ENCODE measurements around the gene HEATR3.

HEATR3 gene

GRCh38 chr16:50058091-50058771 lies 7.5 kb upstream of the HEATR3 start:
- DNase-seq: no peak

GRCh38 chr16:50059111-50059510 lies 6.7 kb upstream of the HEATR3 start:
- no peak for DNase-seq

- DNase-seq: no peak
Observed at GRCh38 chr16:50059669-50060068, 6.1 kb upstream of the HEATR3 start.

GRCh38 chr16:50061326-50061725 lies 4.4 kb upstream of the HEATR3 start:
- DNase-seq: no peak

- DNase-seq: no peak
Observed at GRCh38 chr16:50065241-50065623, 538 bp upstream of the HEATR3 start.

GRCh38 chr16:50066482-50067289 lies 916 bp downstream of the HEATR3 start:
- DNase-seq: no peak

- no peak for DNase-seq
Observed at GRCh38 chr16:50067290-50067853, 1.6 kb downstream of the HEATR3 start.

- no peak for DNase-seq
Observed at GRCh38 chr16:50068550-50068949, 2.8 kb downstream of the HEATR3 start.

GRCh38 chr16:50069060-50069459 lies 3.3 kb downstream of the HEATR3 start:
- DNase-seq: no peak

- DNase-seq: no peak
Observed at GRCh38 chr16:50071075-50071671, 5.4 kb downstream of the HEATR3 start.

- DNase-seq: no peak
Observed at GRCh38 chr16:50072730-50073129, 7.0 kb downstream of the HEATR3 start.

GRCh38 chr16:50079397-50080140 lies 13.8 kb downstream of the HEATR3 start:
- no peak for DNase-seq

- DNase-seq: no peak
Observed at GRCh38 chr16:50081428-50082018, 15.8 kb downstream of the HEATR3 start.

GRCh38 chr16:50083996-50084395 lies 18.2 kb downstream of the HEATR3 start:
- DNase-seq: no peak

GRCh38 chr16:50086176-50086575 lies 20.4 kb downstream of the HEATR3 start:
- no peak for DNase-seq

- no peak for DNase-seq
Observed at GRCh38 chr16:50088302-50088701, 22.5 kb downstream of the HEATR3 start.

GRCh38 chr16:50092891-50093290 lies 27.1 kb downstream of the HEATR3 start:
- no peak for DNase-seq

- DNase-seq: no peak
Observed at GRCh38 chr16:50093607-50094539, 28.1 kb downstream of the HEATR3 start.

- DNase-seq: no peak
Observed at GRCh38 chr16:50096791-50097190, 31.0 kb downstream of the HEATR3 start.

GRCh38 chr16:50099957-50100648 lies 34.3 kb downstream of the HEATR3 start:
- no peak for DNase-seq

Data from DMS 273 treated with DMSO at 0.1 percent for 48 hours (cell line).